K562 (cell line): ENCODE measurements around the gene UBALD2.

Source experiments
- COPS2 ChIP-seq: fragments of 450-650 bp; conservative IDR thresholded peaks from 2 replicates; pipeline ENCODE4 v1.6.1; 2016; ENCODE audit warnings: mild to moderate bottlenecking, moderate library complexity
- CTBP1 ChIP-seq: fragments of 450-650 bp; IDR thresholded peaks from 2 replicates; pipeline ENCODE4 v1.6.1; 2016; ENCODE audit warnings: borderline replicate concordance
- CTCF ChIP-seq, 3 experiments: IDR thresholded peaks in 2 of 3; conservative IDR thresholded peaks in 1 of 3; 2 replicates each; pipeline ENCODE4 v1.5.1; 2011 to 2012; ENCODE audit warnings: low read length in 3 of 3, mild to moderate bottlenecking in 3 of 3, control low read depth in 2 of 3, improper control_type of control experiment in 1 of 3, inconsistent platforms in 1 of 3, low read depth in 1 of 3, mixed read lengths in 1 of 3, moderate library complexity in 1 of 3; ENCODE audit not compliant: insufficient read depth in 2 of 3
- E2F6 ChIP-seq, 2 experiments: IDR thresholded peaks; 2 replicates each; pipeline ENCODE4 v1.6.1; 2011; ENCODE audit warnings: borderline replicate concordance in 1 of 2, control low read depth in 1 of 2, low read depth in 1 of 2, low read length in 1 of 2, mild to moderate bottlenecking in 1 of 2, mixed read lengths in 1 of 2, moderate library complexity in 1 of 2; ENCODE audit not compliant: insufficient read depth in 1 of 2, insufficient read length in 1 of 2, poor library complexity in 1 of 2, severe bottlenecking in 1 of 2; ENCODE audit errors: extremely low read depth in 1 of 2
- FOXK2 ChIP-seq, 2 experiments: fragments of 450-650 bp; IDR thresholded peaks in 1 of 2; conservative IDR thresholded peaks in 1 of 2; 2 replicates each; pipeline ENCODE4 v1.6.1; 2016; ENCODE audit warnings: low read depth in 2 of 2, mild to moderate bottlenecking in 1 of 2
- NBN ChIP-seq: fragments of 450-650 bp; IDR thresholded peaks from 2 replicates; pipeline ENCODE4 v1.6.1; 2016; ENCODE audit warnings: low read depth, mild to moderate bottlenecking
- NFIC ChIP-seq: fragments of 450-650 bp; IDR thresholded peaks from 2 replicates; pipeline ENCODE4 v1.6.1; 2017; ENCODE audit warnings: mild to moderate bottlenecking, inconsistent platforms
- RBBP5 ChIP-seq: fragments of 200-600 bp; sonication (generic); IDR thresholded peaks from 2 replicates; pipeline ENCODE4 v1.6.1; 2012; ENCODE audit warnings: borderline replicate concordance, mild to moderate bottlenecking, low read length, control low read depth, inconsistent platforms; ENCODE audit not compliant: insufficient read depth, poor library complexity, severe bottlenecking
- SMAD3 ChIP-seq: fragments of 450-650 bp; formaldehyde crosslinking; conservative IDR thresholded peaks from 2 replicates; pipeline ENCODE4 v1.4.0; 2020; ENCODE audit warnings: mild to moderate bottlenecking
- TAF9B ChIP-seq: fragments of 450-650 bp; IDR thresholded peaks from 2 replicates; pipeline ENCODE4 v1.6.1; 2018; ENCODE audit warnings: mild to moderate bottlenecking; ENCODE audit not compliant: partially characterized antibody
- ZBTB8A ChIP-seq: fragments of 450-650 bp; IDR thresholded peaks from 2 replicates; pipeline ENCODE4 v1.6.1; 2018; ENCODE audit warnings: mild to moderate bottlenecking, moderate library complexity; ENCODE audit not compliant: partially characterized antibody
- ZNF717 ChIP-seq: fragments of 250-450 bp; sonication (Bioruptor Pico); IDR thresholded peaks from 2 replicates; pipeline ENCODE4 v1.5.0; 2021
- TF ChIP-seq, protein P1 (sequence below): sonication (generic); formaldehyde crosslinking; IDR thresholded peaks from 2 replicates; pipeline ENCODE4 v1.5.0; 2020; ENCODE audit warnings: missing genetic modification reagents

DNA sequence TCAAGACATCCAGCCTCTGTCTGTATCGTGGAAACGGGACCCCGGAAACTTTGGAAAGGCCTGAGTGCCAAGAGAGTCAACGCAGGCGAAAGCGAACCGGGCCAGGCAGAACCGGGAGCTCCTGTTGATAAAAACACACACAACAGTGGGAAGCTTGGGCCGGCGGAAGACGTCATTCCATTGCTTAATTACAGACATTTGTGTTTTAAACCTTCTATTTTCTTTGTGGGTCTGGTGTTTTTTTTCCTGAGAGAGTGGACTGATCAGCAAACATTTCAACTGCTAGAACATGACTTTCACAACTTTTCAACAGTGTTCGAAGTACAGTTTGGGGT lies 24.0 kb upstream of the UBALD2 start:
- TF ChIP-seq FOXK2 (conservative IDR thresholded peaks at IDR 0.05 in 1 of 2, IDR thresholded peaks at IDR 0.05 in 1 of 2; ENCODE audit: low read depth in 2 of 2) (no peak), E2F6 (IDR thresholded peaks at IDR 0.05; ENCODE audit: borderline replicate concordance in 1 of 2, extremely low read depth in 1 of 2, insufficient read depth in 1 of 2, insufficient read length in 1 of 2, low read depth in 1 of 2, low read length in 1 of 2, poor library complexity in 1 of 2, severe bottlenecking in 1 of 2) (no peak), CTCF (IDR thresholded peaks at IDR 0.05 in 2 of 3, conservative IDR thresholded peaks at IDR 0.05 in 1 of 3; ENCODE audit: insufficient read depth in 2 of 3, low read depth in 1 of 3, low read length in 3 of 3) (no peak), NFIC (no peak; the same call in 1 of the 2 replicates), ZNF717 (CRISPR knock-in tag) (no peak), NBN (no peak), ZBTB8A (no peak), SMAD3 (CRISPR knock-in tag) (no peak), CTBP1 (no peak; the same call in 1 of the 2 replicates), TAF9B (no peak), RBBP5 (no peak), COPS2 (no peak)
- TF ChIP-seq, protein P1, sequence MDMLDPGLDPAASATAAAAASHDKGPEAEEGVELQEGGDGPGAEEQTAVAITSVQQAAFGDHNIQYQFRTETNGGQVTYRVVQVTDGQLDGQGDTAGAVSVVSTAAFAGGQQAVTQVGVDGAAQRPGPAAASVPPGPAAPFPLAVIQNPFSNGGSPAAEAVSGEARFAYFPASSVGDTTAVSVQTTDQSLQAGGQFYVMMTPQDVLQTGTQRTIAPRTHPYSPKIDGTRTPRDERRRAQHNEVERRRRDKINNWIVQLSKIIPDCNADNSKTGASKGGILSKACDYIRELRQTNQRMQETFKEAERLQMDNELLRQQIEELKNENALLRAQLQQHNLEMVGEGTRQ (CRISPR knock-in tag) = no peak
